ENCODE data around the gene GNAO1. TPM values are rescaled to one million over a fixed set of nuclear protein-coding genes. Genes with fewer than 3 reads are reported as not detected.
A peak's percentile ranks its signal among the peaks of the same experiment; 100 is the strongest.

GNAO1 gene
- polyA plus RNA-seq, 1 donor (not counting 4 experiments of a cell fraction or from before 2014, with no cell fraction given), result 0.13 TPM

DNA sequence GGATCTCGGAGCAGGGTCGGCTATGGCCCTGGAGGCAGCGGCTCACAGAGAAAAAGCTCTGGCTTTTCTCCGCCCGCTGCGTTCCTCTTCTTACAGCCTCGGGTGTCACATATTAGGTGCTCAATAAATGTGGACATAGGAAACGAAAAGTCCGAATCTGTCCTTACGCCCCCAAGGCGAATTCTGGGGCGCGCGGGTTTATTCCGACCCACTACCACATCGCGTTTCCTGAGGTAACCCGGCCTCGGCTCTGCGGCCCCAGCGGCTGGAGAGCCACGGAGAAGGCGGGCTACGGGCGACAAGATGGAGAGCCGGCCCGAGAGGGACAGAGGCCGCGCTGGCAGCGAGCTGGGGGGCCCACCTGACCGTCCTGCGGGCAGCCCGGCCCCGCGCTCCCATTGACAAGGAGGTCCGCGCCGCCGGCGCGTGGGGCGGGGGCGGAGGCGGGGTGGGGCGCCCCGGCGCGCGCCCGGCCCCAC, 573 bp upstream of the GNAO1 start:
- H3K27me3 ChIP-seq (ENCODE audit: control insufficient read depth, extremely low read depth, insufficient read depth, low read length), result peaks cover 79% of the 10 kb centered on the region
- dilution Hi-C loops (cut with MboI; ENCODE audit: extremely low pct_ligation_motif_present, low sequenced_read_pairs), result no loop called here
- no peak overlapping the region for H3K27ac ChIP-seq (ENCODE audit: control insufficient read depth, insufficient read depth, low read length)

DNA sequence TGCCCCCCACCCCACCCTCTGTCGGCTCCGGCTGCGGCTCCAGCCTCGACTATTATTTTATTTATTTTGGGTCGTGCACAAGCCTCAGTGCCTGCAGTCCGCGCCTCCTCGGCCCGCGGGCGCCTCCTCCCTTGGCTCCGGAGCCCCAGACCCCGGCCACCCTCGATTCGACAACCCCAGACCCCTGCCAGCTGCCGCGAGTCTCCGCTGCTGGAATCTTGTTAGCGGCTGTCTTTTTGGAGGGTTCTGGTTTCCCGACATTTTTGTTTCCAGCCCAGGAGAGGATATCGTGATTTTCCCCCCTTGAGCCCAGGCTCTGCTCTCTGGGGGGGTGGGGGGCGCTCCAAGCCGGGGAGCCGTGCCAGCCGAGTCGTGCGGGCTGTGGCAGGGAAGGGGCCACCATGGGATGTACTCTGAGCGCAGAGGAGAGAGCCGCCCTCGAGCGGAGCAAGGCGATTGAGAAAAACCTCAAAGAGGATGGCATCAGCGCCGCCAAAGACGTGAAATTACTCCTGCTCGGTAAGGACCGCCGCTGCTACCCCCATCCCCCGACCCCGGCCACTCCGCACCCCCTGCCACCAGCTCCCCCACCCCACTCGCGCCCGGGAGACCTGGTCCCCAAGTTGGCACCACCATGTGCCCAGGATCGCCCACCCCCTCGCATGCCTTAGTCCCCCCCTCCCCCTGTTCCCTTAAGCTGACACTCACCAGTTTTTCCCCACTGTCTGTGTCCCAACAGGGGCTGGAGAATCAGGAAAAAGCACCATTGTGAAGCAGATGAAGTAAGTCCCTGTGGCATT, 746 bp downstream of the GNAO1 start:
- no peaks in the 10 kb centered on the region for H3K36me3 ChIP-seq (ENCODE audit: control insufficient read depth in 2 of 2, extremely low read depth in 1 of 2, insufficient read depth in 2 of 2, low read length in 2 of 2)
- dilution Hi-C loops (cut with MboI; ENCODE audit: extremely low pct_ligation_motif_present, low sequenced_read_pairs), result no loop called here
- H3K9me1 ChIP-seq (ENCODE audit: control insufficient read depth, extremely low read depth, insufficient read depth, low read length), result no peaks in the 10 kb centered on the region
- no peak overlapping the region for H2AFZ ChIP-seq (ENCODE audit: control insufficient read depth, low read length)
- H3K79me2 ChIP-seq (ENCODE audit: control insufficient read depth, insufficient read depth, low read length), result no peaks in the 10 kb centered on the region
- no peak overlapping the region for H3K27ac ChIP-seq (ENCODE audit: control insufficient read depth, insufficient read depth, low read length)
- peaks cover 77% of the 10 kb centered on the region for H3K27me3 ChIP-seq (ENCODE audit: control insufficient read depth, extremely low read depth, insufficient read depth, low read length)
- no peaks in the 10 kb centered on the region for H4K20me1 ChIP-seq (ENCODE audit: control insufficient read depth, extremely low read depth, insufficient read depth, low read length)
- FAIRE-seq (no peak), DNase-seq (ENCODE audit: low read depth, low spot score) (no peak)
- no peaks in the 10 kb centered on the region for H3K9me3 ChIP-seq (ENCODE audit: control insufficient read depth, low read depth, low read length)
- no peaks in the 10 kb centered on the region for H3K4me1 ChIP-seq (ENCODE audit: control insufficient read depth, extremely low read depth, insufficient read depth, low read length)
- no peak overlapping the region for H3K9ac ChIP-seq (ENCODE audit: control insufficient read depth, extremely low read depth, insufficient read depth, low read length)
- H3K4me2 ChIP-seq (ENCODE audit: control insufficient read depth, extremely low read depth, insufficient read depth, low read depth, low read length), result no peak overlapping the region
- peak overlapping the region in 1 of 3 experiments; percentile 58 for H3K4me3 ChIP-seq (ENCODE audit: control insufficient read depth in 2 of 3, extremely low read depth in 1 of 3, insufficient read depth in 2 of 3, low read depth in 1 of 3, low read length in 3 of 3)
- TF ChIP-seq CTCF (optimal IDR thresholded peaks at IDR 0.05 in 1 of 3, IDR thresholded peaks at IDR 0.05 in 1 of 3, conservative IDR thresholded peaks at IDR 0.05 in 1 of 3; ENCODE audit: extremely low read depth in 1 of 3, insufficient read depth in 2 of 3, low read length in 3 of 3) (no peak), EZH2 (IDR thresholded peaks at IDR 0.05; ENCODE audit: low read length) (peak; percentile 22)

More for the DNA sequence above, 573 bp upstream of the GNAO1 start:
- H3K4me1 ChIP-seq (ENCODE audit: control insufficient read depth, extremely low read depth, insufficient read depth, low read length), result no peaks in the 10 kb centered on the region
- H3K9me1 ChIP-seq (ENCODE audit: control insufficient read depth, extremely low read depth, insufficient read depth, low read length), result no peaks in the 10 kb centered on the region
- DNase-seq (ENCODE audit: low read depth, low spot score), result no peak
- H3K4me3 ChIP-seq (ENCODE audit: control insufficient read depth in 2 of 3, extremely low read depth in 1 of 3, insufficient read depth in 2 of 3, low read depth in 1 of 3, low read length in 3 of 3), result peak overlapping the region in 2 of 3 experiments; percentile 35 to 49
- no peaks in the 10 kb centered on the region for H3K9me3 ChIP-seq (ENCODE audit: control insufficient read depth, low read depth, low read length)
- TF ChIP-seq EZH2 (IDR thresholded peaks at IDR 0.05; ENCODE audit: low read length), result peak; percentile 88
- no peak for TF ChIP-seq CTCF (optimal IDR thresholded peaks at IDR 0.05 in 1 of 3, IDR thresholded peaks at IDR 0.05 in 1 of 3, conservative IDR thresholded peaks at IDR 0.05 in 1 of 3; ENCODE audit: extremely low read depth in 1 of 3, insufficient read depth in 2 of 3, low read length in 3 of 3)
- no peak for FAIRE-seq
- H4K20me1 ChIP-seq (ENCODE audit: control insufficient read depth, extremely low read depth, insufficient read depth, low read length), result no peaks in the 10 kb centered on the region
- no peak overlapping the region for H2AFZ ChIP-seq (ENCODE audit: control insufficient read depth, low read length)
- no peaks in the 10 kb centered on the region for H3K79me2 ChIP-seq (ENCODE audit: control insufficient read depth, insufficient read depth, low read length)
- no peak overlapping the region for H3K9ac ChIP-seq (ENCODE audit: control insufficient read depth, extremely low read depth, insufficient read depth, low read length)
- H3K4me2 ChIP-seq (ENCODE audit: control insufficient read depth, extremely low read depth, insufficient read depth, low read depth, low read length), result peak overlapping the region; percentile 37
- H3K36me3 ChIP-seq (ENCODE audit: control insufficient read depth in 2 of 2, extremely low read depth in 1 of 2, insufficient read depth in 2 of 2, low read length in 2 of 2), result no peaks in the 10 kb centered on the region

Data from keratinocyte (primary cell).